SH-SY5Y (cell line): Measurements from ENCODE around the gene TBL3.

Source experiments
- GATA2 ChIP-seq: IDR thresholded peaks from 2 replicates; pipeline ENCODE4 v1.6.1; 2011; ENCODE audit warnings: mild to moderate bottlenecking, low read depth, low read length
- GATA3 ChIP-seq: IDR thresholded peaks from 2 replicates; pipeline ENCODE4 v1.6.1; 2011; ENCODE audit warnings: low read depth, mild to moderate bottlenecking, low read length, moderate library complexity

DNA sequence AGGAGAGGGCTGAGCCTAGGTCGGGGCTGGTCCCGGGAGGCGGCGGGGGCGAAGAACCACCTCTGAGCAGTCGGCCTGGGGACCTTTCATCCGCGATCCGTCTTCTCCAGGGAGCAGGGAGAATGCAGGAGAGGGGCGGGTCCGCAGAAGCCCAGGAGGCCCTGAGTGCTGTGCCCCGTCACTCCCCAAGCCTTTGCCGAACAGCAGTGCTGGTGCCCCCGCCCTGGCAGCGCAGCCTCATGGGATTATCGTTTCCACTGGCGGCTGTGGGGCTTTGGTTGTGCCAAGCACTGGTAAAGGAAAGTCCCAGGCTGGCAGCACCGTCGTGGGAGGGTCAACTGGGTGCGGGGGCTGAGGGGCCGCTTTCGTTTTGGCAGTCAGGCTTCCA, 631 bp downstream of the TBL3 start:
- TF ChIP-seq GATA2 (no peak), GATA3 (no peak)
